ENCODE measurements around the gene HCN3. TPM values are rescaled to one million over a fixed set of nuclear protein-coding genes. Genes with fewer than 3 reads are reported as not detected.
A peak's percentile ranks its signal among the peaks of the same experiment; 100 is the strongest.

Gene HCN3
- polyA plus RNA-seq, 1 of the 3 experiments (the other 2 are of a cell fraction), result 9.7 TPM

- no peak for TF ChIP-seq TAF1 (IDR thresholded peaks at IDR 0.05; ENCODE audit: borderline replicate concordance, low read depth, low read length)
- peak; percentile 7; the same call in 1 of the 2 replicates for TF ChIP-seq REST (IDR thresholded peaks at IDR 0.05; ENCODE audit: low read depth, low read length)
- peak; percentile 98 for TF ChIP-seq CHD2 (IDR thresholded peaks at IDR 0.05; ENCODE audit: low read length, partially characterized antibody)
- TF ChIP-seq TEAD4 (IDR thresholded peaks at IDR 0.05; ENCODE audit: borderline replicate concordance, insufficient read depth), result no peak
- TF ChIP-seq USF2 (IDR thresholded peaks at IDR 0.05; ENCODE audit: borderline replicate concordance, low read depth, low read length), result peak; percentile 94
- TF ChIP-seq TCF12 (IDR thresholded peaks at IDR 0.05), result 0 out of 2 replicates have a peak, but pooled peaks have one; percentile 34
- peak; percentile 91 for TF ChIP-seq ELF1 (IDR thresholded peaks at IDR 0.05)
- TF ChIP-seq PBX3 (IDR thresholded peaks at IDR 0.05), result peak; percentile 75
These were observed 15.2 kb upstream of the HCN3 start, which contains the start of gene SCAMP3 (continued) for GRCh38 chr1:155261852-155262673.

- ChIA-PET POLR2A (interaction anchor here (2.3 kb wide), 1 partner anchor 10 kb away, joined by 7 read pairs; the partner anchor contains the start of gene CLK2), CTCF (interaction anchor here (0.7 to 13.2 kb wide), 5 partner anchors 12 to 385 kb away, joined by 3 to 126 read pairs (median 3); partner anchors contain the start of gene HCN3)
- H3K79me2 ChIP-seq (ENCODE audit: insufficient read depth), result peaks cover 21% of the 10 kb centered on the region
- 82% methylated on average over 9 of the region's 11 CpGs for WGBS (ENCODE audit: low lambda C conversion rate)
- peak overlapping the region; percentile 22; the same call in 1 of the 2 replicates for H3K9ac ChIP-seq
- peaks cover 0 to 15% of the 10 kb centered on the region in 2 experiments; a peak in 2 of 4 replicates for H3K4me1 ChIP-seq (ENCODE audit: control insufficient read depth in 1 of 2, insufficient read depth in 2 of 2, low read depth in 1 of 2, low read length in 1 of 2)
- no peak overlapping the region for H3K4me3 ChIP-seq (ENCODE audit: low read depth in 2 of 2, low read length in 1 of 2)
- peaks cover 50% of the 10 kb centered on the region for H3F3A ChIP-seq (replicated peaks; ENCODE audit: insufficient read depth)
- no peak for DNase-seq
- no peak overlapping the region for H2AFZ ChIP-seq (ENCODE audit: low read depth)
- H3K9me2 ChIP-seq, result no peaks in the 10 kb centered on the region
- H4K20me1 ChIP-seq (ENCODE audit: insufficient read depth), result no peaks in the 10 kb centered on the region
- no peaks in the 10 kb centered on the region for H3K27me3 ChIP-seq (ENCODE audit: insufficient read depth)
- H3K4me2 ChIP-seq, result no peak overlapping the region; the same call in 1 of the 2 replicates
- peaks cover 38 to 58% of the 10 kb centered on the region in 2 experiments for H3K36me3 ChIP-seq (replicated peaks in 1 of 2; ENCODE audit: control insufficient read depth in 1 of 2, insufficient read depth in 2 of 2, low read length in 1 of 2)
- H3K27ac ChIP-seq (ENCODE audit: low read depth in 2 of 2, low read length in 1 of 2), result peak overlapping the region in 1 of 2 experiments; percentile 77; a peak in 1 of 4 replicates
- H3K9me3 ChIP-seq, result no peaks in the 10 kb centered on the region
- TF ChIP-seq RCOR1 (IDR thresholded peaks at IDR 0.05; ENCODE audit: low read length) (no peak), FOXM1 (IDR thresholded peaks at IDR 0.05; ENCODE audit: low read depth) (no peak), GATA2 (CRISPR knock-in tag; IDR thresholded peaks at IDR 0.05) (no peak), USF2 (IDR thresholded peaks at IDR 0.05; ENCODE audit: borderline replicate concordance, low read depth, low read length) (no peak), NRF1 (IDR thresholded peaks at IDR 0.05; ENCODE audit: low read depth, low read length) (no peak), RXRA (IDR thresholded peaks at IDR 0.05; ENCODE audit: borderline replicate concordance, low read depth) (no peak), MEF2A (IDR thresholded peaks at IDR 0.05; ENCODE audit: borderline replicate concordance, low read depth) (no peak), YY1 (IDR thresholded peaks at IDR 0.05; ENCODE audit: low read depth) (no peak), FOSL2 (IDR thresholded peaks at IDR 0.05; ENCODE audit: borderline replicate concordance, low read depth) (no peak), JUND (IDR thresholded peaks at IDR 0.05) (no peak), CHD2 (IDR thresholded peaks at IDR 0.05; ENCODE audit: low read length, partially characterized antibody) (no peak), CTCF (IDR thresholded peaks at IDR 0.05) (no peak), TCF12 (IDR thresholded peaks at IDR 0.05) (no peak)
These were observed 14.2 kb upstream of the HCN3 start for GRCh38 chr1:155263067-155263466.
